ENCODE results near the gene DTD1.
"Not testable (repeated sequence)": the region's sequence is repeated elsewhere in the genome, so short reads cannot be mapped to it uniquely, and the experiment has no call there.

DTD1 gene

DNA sequence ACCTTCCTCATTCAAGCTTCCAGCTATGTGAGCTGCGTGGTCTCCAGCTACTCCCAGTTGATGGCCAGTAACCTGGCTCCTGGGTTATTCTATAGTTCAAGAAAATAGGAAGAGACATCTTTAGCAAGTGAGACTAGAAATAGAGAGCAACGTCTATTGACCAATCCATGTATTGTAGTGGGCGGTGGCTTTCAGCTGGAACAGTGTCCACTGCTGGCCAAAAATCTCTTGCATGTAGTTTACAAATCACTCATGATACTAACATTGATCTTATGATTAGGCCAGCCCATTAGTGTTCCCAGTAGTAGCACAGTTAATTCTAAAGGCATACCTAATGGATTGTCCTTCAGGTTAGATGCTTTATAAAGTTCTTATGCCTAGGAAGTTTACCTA, 166.8 kb downstream of the DTD1 start:
- DNase-seq (ENCODE audit: low read depth) = no peak
- TF ChIP-seq MYC (IDR thresholded peaks at IDR 0.05; ENCODE audit: low read depth, low read length) (no peak), CTCF (IDR thresholded peaks at IDR 0.05; ENCODE audit: low read depth, low read length) (no peak), POLR2A (IDR thresholded peaks at IDR 0.05; ENCODE audit: extremely low read depth, insufficient read length) (no peak), MAX (IDR thresholded peaks at IDR 0.05; ENCODE audit: low read depth, low read length) (no peak)
- H3K4me3 ChIP-seq (ENCODE audit: low read depth, low read length) = no peak overlapping the region

GRCh38 chr20:18760852-18761251, 173.0 kb downstream of the DTD1 start:
- DNase-seq (ENCODE audit: low read depth); H3K4me3 ChIP-seq (ENCODE audit: low read depth, low read length): not testable (repeated sequence)

GRCh38 chr20:18767676-18768075, 179.8 kb downstream of the DTD1 start:
- TF ChIP-seq MYC (IDR thresholded peaks at IDR 0.05; ENCODE audit: low read depth, low read length) (no peak), MAX (IDR thresholded peaks at IDR 0.05; ENCODE audit: low read depth, low read length) (no peak)
- no peak overlapping the region for H3K4me3 ChIP-seq (ENCODE audit: low read depth, low read length)
- no peak for DNase-seq (ENCODE audit: low read depth)

DNA sequence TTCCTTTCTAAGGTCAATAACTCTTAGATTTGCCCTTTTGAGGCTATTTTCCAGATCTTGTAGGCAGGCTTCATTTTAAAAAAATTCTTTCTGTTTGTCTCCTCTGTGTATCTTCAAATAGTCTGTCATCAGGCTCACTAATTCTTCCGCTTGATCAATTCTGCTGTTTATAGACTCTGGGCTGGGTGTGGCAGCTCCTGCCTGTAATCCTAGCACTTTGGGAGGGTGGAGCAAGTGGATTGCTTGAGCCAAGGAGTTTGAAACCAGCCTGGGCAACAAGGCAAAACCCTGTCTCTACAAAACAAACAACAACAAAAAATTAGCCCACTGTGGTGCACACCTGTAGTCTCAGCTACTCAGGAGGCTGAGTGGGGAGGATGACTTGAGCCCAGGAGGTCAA, 185.7 kb downstream of the DTD1 start:
- TF ChIP-seq CTCF (IDR thresholded peaks at IDR 0.05; ENCODE audit: low read depth, low read length) (no peak), MYC (IDR thresholded peaks at IDR 0.05; ENCODE audit: low read depth, low read length) (no peak), POLR2A (IDR thresholded peaks at IDR 0.05; ENCODE audit: extremely low read depth, insufficient read length) (no peak), MAX (IDR thresholded peaks at IDR 0.05; ENCODE audit: low read depth, low read length) (no peak)
- no peak overlapping the region for H3K4me3 ChIP-seq (ENCODE audit: low read depth, low read length)
- DNase-seq (ENCODE audit: low read depth) = no peak

GRCh38 chr20:18774207-18774606, 186.4 kb downstream of the DTD1 start:
- DNase-seq (ENCODE audit: low read depth) = no peak
- H3K4me3 ChIP-seq (ENCODE audit: low read depth, low read length) = no peak overlapping the region
- TF ChIP-seq POLR2A (IDR thresholded peaks at IDR 0.05; ENCODE audit: extremely low read depth, insufficient read length) = no peak
- no peak for TF ChIP-seq MAX (IDR thresholded peaks at IDR 0.05; ENCODE audit: low read depth, low read length)
- TF ChIP-seq MYC (IDR thresholded peaks at IDR 0.05; ENCODE audit: low read depth, low read length) = no peak
- no peak for TF ChIP-seq CTCF (IDR thresholded peaks at IDR 0.05; ENCODE audit: low read depth, low read length)

DNA sequence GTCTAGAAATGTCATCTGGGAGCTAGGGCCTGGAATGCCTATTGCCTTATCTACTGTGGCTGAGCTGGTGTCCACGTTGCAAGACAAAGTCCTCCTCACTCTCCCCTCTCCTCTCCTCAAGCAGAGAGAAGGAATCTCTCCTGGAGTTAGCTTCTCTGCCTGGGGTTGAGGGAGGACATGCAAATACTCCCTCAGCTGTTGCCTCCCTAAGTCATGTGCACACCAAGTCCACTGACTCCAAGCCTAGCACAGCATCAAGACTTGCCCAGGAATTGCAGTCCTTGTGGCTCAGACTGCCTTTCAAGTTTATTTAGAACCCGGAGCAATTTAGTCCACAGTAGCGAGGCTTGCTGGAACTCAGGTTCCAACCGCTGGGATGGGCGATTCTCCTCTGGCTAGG, 187.8 kb downstream of the DTD1 start:
- TF ChIP-seq MYC (IDR thresholded peaks at IDR 0.05; ENCODE audit: low read depth, low read length) = no peak
- no peak for TF ChIP-seq CTCF (IDR thresholded peaks at IDR 0.05; ENCODE audit: low read depth, low read length)
- TF ChIP-seq POLR2A (IDR thresholded peaks at IDR 0.05; ENCODE audit: extremely low read depth, insufficient read length) = no peak
- no peak for TF ChIP-seq MAX (IDR thresholded peaks at IDR 0.05; ENCODE audit: low read depth, low read length)
- no peak overlapping the region for H3K4me3 ChIP-seq (ENCODE audit: low read depth, low read length)
- DNase-seq (ENCODE audit: low read depth) = no peak

GRCh38 chr20:18778690-18779392, 191.0 kb downstream of the DTD1 start:
- TF ChIP-seq MYC (IDR thresholded peaks at IDR 0.05; ENCODE audit: low read depth, low read length) (no peak), CTCF (IDR thresholded peaks at IDR 0.05; ENCODE audit: low read depth, low read length) (no peak), POLR2A (IDR thresholded peaks at IDR 0.05; ENCODE audit: extremely low read depth, insufficient read length) (no peak), MAX (IDR thresholded peaks at IDR 0.05; ENCODE audit: low read depth, low read length) (no peak)
- no peak for DNase-seq (ENCODE audit: low read depth)
- no peak overlapping the region for H3K4me3 ChIP-seq (ENCODE audit: low read depth, low read length)
